ENCODE data around the gene PTPRO. TPM values are rescaled to one million over a fixed set of nuclear protein-coding genes. Genes with fewer than 3 reads are reported as not detected.

Gene PTPRO
- polyA plus RNA-seq, 1 donor (not counting 4 experiments of a cell fraction or from before 2014, with no cell fraction given), result 0.17 TPM

- dilution Hi-C loops (cut with MboI; ENCODE audit: extremely low pct_ligation_motif_present, low sequenced_read_pairs), result loop anchor here (25.0 kb wide), 1 partner anchor 253 kb away; no protein-coding TSS in a partner anchor
- no peak overlapping the region for H2AFZ ChIP-seq (ENCODE audit: control insufficient read depth, low read length)
Observed at GRCh38 chr12:15584366-15585041, 262.2 kb downstream of the PTPRO start.

GRCh38 chr12:15589328-15590032 lies 267.2 kb downstream of the PTPRO start:
- Histone ChIP-seq H3K4me2 (ENCODE audit: control insufficient read depth, extremely low read depth, insufficient read depth, low read depth, low read length) (peak overlapping the region; percentile 99), H3K36me3 (ENCODE audit: control insufficient read depth in 2 of 2, extremely low read depth in 1 of 2, insufficient read depth in 2 of 2, low read length in 2 of 2) (no peaks in the 10 kb centered on the region), H3K9me1 (ENCODE audit: control insufficient read depth, extremely low read depth, insufficient read depth, low read length) (no peaks in the 10 kb centered on the region), H3K27ac (ENCODE audit: control insufficient read depth, insufficient read depth, low read length) (no peak overlapping the region), H3K4me1 (ENCODE audit: control insufficient read depth, extremely low read depth, insufficient read depth, low read length) (peaks cover 8% of the 10 kb centered on the region), H2AFZ (ENCODE audit: control insufficient read depth, low read length) (no peak overlapping the region), H3K9me3 (ENCODE audit: control insufficient read depth, low read depth, low read length) (no peaks in the 10 kb centered on the region), H3K79me2 (ENCODE audit: control insufficient read depth, insufficient read depth, low read length) (no peaks in the 10 kb centered on the region), H3K27me3 (ENCODE audit: control insufficient read depth, extremely low read depth, insufficient read depth, low read length) (no peaks in the 10 kb centered on the region), H3K4me3 (ENCODE audit: control insufficient read depth in 2 of 3, extremely low read depth in 1 of 3, insufficient read depth in 2 of 3, low read depth in 1 of 3, low read length in 3 of 3) (peak overlapping the region in 1 of 3 experiments; percentile 72), H3K9ac (ENCODE audit: control insufficient read depth, extremely low read depth, insufficient read depth, low read length) (no peak overlapping the region), H4K20me1 (ENCODE audit: control insufficient read depth, extremely low read depth, insufficient read depth, low read length) (no peaks in the 10 kb centered on the region)
- DNase-seq (ENCODE audit: low read depth, low spot score) (no peak), FAIRE-seq (no peak)
- TF ChIP-seq EZH2 (IDR thresholded peaks at IDR 0.05; ENCODE audit: low read length) (no peak), CTCF (optimal IDR thresholded peaks at IDR 0.05 in 1 of 3, IDR thresholded peaks at IDR 0.05 in 1 of 3, conservative IDR thresholded peaks at IDR 0.05 in 1 of 3; ENCODE audit: extremely low read depth in 1 of 3, insufficient read depth in 2 of 3, low read length in 3 of 3) (no peak)
- dilution Hi-C loops (cut with MboI; ENCODE audit: extremely low pct_ligation_motif_present, low sequenced_read_pairs), result loop anchor here (25.0 kb wide), 1 partner anchor 248 kb away; no protein-coding TSS in a partner anchor

More at GRCh38 chr12:15584366-15585041, 262.2 kb downstream of the PTPRO start:
- Histone ChIP-seq H3K4me1 (ENCODE audit: control insufficient read depth, extremely low read depth, insufficient read depth, low read length) (no peaks in the 10 kb centered on the region), H3K79me2 (ENCODE audit: control insufficient read depth, insufficient read depth, low read length) (no peaks in the 10 kb centered on the region), H3K9me1 (ENCODE audit: control insufficient read depth, extremely low read depth, insufficient read depth, low read length) (no peaks in the 10 kb centered on the region), H3K9me3 (ENCODE audit: control insufficient read depth, low read depth, low read length) (no peaks in the 10 kb centered on the region), H4K20me1 (ENCODE audit: control insufficient read depth, extremely low read depth, insufficient read depth, low read length) (no peaks in the 10 kb centered on the region), H3K36me3 (ENCODE audit: control insufficient read depth in 2 of 2, extremely low read depth in 1 of 2, insufficient read depth in 2 of 2, low read length in 2 of 2) (no peaks in the 10 kb centered on the region), H3K27ac (ENCODE audit: control insufficient read depth, insufficient read depth, low read length) (no peak overlapping the region), H3K27me3 (ENCODE audit: control insufficient read depth, extremely low read depth, insufficient read depth, low read length) (no peaks in the 10 kb centered on the region), H3K4me2 (ENCODE audit: control insufficient read depth, extremely low read depth, insufficient read depth, low read depth, low read length) (no peak overlapping the region), H3K4me3 (ENCODE audit: control insufficient read depth in 2 of 3, extremely low read depth in 1 of 3, insufficient read depth in 2 of 3, low read depth in 1 of 3, low read length in 3 of 3) (no peak overlapping the region), H3K9ac (ENCODE audit: control insufficient read depth, extremely low read depth, insufficient read depth, low read length) (no peak overlapping the region)
- peak; percentile 20 for FAIRE-seq
- no peak for DNase-seq (ENCODE audit: low read depth, low spot score)
- TF ChIP-seq EZH2 (IDR thresholded peaks at IDR 0.05; ENCODE audit: low read length) (no peak), CTCF (optimal IDR thresholded peaks at IDR 0.05 in 1 of 3, IDR thresholded peaks at IDR 0.05 in 1 of 3, conservative IDR thresholded peaks at IDR 0.05 in 1 of 3; ENCODE audit: extremely low read depth in 1 of 3, insufficient read depth in 2 of 3, low read length in 3 of 3) (peak in 2 of 3 experiments; percentile 50 to 52)

Measured in keratinocyte (primary cell).